Endothelial cell of umbilical vein (primary cell): ENCODE data around the gene PLEKHS1.

ENCODE experiments used
- POLR2A ChIP-seq: IDR thresholded peaks from 2 replicates; pipeline ENCODE4 v1.6.1; 2012; ENCODE audit warnings: low read depth, mild to moderate bottlenecking, control low read depth, low read length
- TF ChIP-seq, protein P1 (sequence below), 2 donors: IDR thresholded peaks; 1 replicate in 1 of 2; 2 replicates in 1 of 2; pipeline ENCODE4 v1.5.1; 2011; ENCODE audit warnings: low read length in 2 of 2, mild to moderate bottlenecking in 2 of 2, moderate library complexity in 2 of 2, control low read depth in 1 of 2, inconsistent platforms in 1 of 2, low read depth in 1 of 2; ENCODE audit not compliant: insufficient read depth in 1 of 2; ENCODE audit errors: extremely low read depth in 1 of 2

DNA sequence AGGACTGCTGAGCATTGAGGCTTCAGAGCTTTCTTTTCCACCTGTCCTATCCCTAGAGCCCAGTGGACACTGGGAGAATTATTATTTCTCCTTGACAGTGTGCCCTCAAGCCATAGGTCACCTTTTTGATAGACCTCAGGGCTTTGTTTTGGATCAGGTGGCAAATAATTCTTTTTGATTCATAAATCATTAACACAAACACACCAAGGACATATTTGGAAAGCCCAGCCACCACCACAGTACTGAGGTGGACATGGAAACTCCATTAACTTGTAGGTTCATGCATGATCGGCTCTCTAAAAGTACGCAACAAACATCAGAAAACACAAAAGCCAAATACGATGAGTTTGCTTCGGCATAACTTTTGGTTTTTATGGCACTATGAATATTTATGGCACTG is 17.8 kb upstream of the PLEKHS1 start:
- TF ChIP-seq POLR2A, result no peak
- TF ChIP-seq, protein P1, sequence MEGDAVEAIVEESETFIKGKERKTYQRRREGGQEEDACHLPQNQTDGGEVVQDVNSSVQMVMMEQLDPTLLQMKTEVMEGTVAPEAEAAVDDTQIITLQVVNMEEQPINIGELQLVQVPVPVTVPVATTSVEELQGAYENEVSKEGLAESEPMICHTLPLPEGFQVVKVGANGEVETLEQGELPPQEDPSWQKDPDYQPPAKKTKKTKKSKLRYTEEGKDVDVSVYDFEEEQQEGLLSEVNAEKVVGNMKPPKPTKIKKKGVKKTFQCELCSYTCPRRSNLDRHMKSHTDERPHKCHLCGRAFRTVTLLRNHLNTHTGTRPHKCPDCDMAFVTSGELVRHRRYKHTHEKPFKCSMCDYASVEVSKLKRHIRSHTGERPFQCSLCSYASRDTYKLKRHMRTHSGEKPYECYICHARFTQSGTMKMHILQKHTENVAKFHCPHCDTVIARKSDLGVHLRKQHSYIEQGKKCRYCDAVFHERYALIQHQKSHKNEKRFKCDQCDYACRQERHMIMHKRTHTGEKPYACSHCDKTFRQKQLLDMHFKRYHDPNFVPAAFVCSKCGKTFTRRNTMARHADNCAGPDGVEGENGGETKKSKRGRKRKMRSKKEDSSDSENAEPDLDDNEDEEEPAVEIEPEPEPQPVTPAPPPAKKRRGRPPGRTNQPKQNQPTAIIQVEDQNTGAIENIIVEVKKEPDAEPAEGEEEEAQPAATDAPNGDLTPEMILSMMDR (IDR thresholded peaks at IDR 0.05; ENCODE audit: extremely low read depth in 1 of 2, insufficient read depth in 1 of 2, low read depth in 1 of 2, low read length in 2 of 2), result no peak
